22Rv1 (cell line): Measurements from ENCODE around the gene MYG1.

Experiments used
- H3K27ac ChIP-seq: fragments of 450-650 bp; 2 replicates; pipeline ENCODE4 v1.5.1; 2017
- ZFX ChIP-seq: fragments of 450-650 bp; IDR thresholded peaks from 2 replicates; pipeline ENCODE4 v1.6.1; 2017; ENCODE audit warnings: antibody characterized with exemption, borderline replicate concordance
- TF ChIP-seq, protein P1 (sequence below): fragments of 450-650 bp; IDR thresholded peaks from 2 replicates; pipeline ENCODE4 v1.5.1; 2017; ENCODE audit warnings: mild to moderate bottlenecking

MYG1 gene

DNA sequence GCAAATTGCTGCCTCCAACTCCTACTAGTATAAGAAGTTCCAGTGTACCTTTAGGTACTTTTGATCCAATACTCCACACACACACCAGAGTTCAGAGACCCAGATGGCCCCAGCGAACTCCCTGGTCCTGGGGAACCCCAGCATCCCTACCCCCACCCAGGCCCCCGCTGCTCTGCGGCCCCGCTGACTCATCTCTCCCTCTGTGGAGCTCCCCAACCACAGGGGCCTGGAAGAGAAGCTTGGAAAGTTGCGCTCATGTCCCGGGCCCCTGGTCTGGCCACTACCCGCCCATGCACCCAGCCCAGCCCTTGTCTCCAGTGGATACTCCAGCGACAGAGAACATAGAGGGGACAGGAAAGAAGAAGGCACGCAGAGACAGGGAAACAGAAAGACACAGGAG, 40.9 kb downstream of the MYG1 start:
- H3K27ac ChIP-seq, result no peak overlapping the region
- TF ChIP-seq, protein P1, sequence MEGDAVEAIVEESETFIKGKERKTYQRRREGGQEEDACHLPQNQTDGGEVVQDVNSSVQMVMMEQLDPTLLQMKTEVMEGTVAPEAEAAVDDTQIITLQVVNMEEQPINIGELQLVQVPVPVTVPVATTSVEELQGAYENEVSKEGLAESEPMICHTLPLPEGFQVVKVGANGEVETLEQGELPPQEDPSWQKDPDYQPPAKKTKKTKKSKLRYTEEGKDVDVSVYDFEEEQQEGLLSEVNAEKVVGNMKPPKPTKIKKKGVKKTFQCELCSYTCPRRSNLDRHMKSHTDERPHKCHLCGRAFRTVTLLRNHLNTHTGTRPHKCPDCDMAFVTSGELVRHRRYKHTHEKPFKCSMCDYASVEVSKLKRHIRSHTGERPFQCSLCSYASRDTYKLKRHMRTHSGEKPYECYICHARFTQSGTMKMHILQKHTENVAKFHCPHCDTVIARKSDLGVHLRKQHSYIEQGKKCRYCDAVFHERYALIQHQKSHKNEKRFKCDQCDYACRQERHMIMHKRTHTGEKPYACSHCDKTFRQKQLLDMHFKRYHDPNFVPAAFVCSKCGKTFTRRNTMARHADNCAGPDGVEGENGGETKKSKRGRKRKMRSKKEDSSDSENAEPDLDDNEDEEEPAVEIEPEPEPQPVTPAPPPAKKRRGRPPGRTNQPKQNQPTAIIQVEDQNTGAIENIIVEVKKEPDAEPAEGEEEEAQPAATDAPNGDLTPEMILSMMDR, result no peak
- TF ChIP-seq ZFX, result no peak

DNA sequence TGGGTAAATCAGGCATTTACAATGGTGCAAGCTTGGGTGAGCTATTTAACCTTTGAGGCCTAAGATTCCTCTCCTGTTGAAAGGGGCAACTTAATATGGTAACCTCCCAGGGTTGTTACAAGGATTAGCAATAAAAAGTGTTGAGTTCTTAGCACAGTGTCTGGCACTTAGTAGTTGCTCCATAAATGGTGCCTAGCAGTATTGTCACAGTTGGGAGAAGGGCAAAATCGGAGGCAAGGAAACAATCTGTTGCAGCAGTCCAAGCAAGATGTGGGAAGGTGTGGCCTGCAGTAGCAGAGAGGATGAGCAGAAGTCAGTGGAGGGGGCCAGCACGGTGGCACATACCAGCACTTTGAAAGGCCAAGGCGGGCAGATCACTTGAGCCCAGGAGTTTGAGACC, 44.0 kb downstream of the MYG1 start:
- no peak overlapping the region for H3K27ac ChIP-seq
- TF ChIP-seq, protein P1, result no peak
- TF ChIP-seq ZFX, result no peak

DNA sequence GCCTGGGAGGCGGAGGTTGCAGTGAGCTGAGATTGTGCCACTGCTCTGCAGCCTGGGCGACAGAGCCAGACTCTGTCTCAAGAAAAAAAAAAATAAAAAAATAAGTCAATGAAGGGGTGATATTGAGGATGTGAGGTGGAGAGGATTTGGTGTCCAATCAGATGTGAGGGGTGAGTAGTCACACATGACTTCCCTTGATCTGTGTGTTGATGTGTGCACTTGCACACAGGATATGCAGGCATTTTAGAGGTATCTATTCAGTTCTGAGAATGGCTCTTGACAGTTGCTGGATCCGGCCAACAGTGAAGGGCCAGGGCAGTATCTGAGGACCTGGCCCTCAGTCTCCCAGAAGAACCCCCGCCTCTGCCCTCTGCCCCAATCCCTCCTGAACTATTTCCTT, 44.5 kb downstream of the MYG1 start:
- TF ChIP-seq ZFX, result no peak
- TF ChIP-seq, protein P1, result no peak
- no peak overlapping the region for H3K27ac ChIP-seq

DNA sequence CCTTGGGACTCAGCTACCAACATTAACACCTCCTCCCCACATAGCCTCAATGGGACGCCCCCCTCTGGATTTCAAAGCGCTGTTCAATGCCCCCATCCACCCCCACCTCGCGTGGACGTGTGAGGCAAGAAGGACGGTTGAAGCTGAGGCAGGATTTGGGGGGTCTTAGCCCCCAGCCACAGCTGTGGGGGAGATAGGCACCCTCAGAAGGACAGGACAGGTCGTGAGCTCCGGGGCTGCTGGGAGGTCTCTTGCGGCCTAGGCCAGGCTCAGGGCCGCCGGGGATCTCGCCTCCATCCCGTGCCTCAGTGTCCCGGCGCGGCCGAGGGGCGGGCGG, 45.0 kb downstream of the MYG1 start:
- TF ChIP-seq, protein P1, result no peak
- no peak for TF ChIP-seq ZFX
- peak overlapping the region; percentile 46 for H3K27ac ChIP-seq

DNA sequence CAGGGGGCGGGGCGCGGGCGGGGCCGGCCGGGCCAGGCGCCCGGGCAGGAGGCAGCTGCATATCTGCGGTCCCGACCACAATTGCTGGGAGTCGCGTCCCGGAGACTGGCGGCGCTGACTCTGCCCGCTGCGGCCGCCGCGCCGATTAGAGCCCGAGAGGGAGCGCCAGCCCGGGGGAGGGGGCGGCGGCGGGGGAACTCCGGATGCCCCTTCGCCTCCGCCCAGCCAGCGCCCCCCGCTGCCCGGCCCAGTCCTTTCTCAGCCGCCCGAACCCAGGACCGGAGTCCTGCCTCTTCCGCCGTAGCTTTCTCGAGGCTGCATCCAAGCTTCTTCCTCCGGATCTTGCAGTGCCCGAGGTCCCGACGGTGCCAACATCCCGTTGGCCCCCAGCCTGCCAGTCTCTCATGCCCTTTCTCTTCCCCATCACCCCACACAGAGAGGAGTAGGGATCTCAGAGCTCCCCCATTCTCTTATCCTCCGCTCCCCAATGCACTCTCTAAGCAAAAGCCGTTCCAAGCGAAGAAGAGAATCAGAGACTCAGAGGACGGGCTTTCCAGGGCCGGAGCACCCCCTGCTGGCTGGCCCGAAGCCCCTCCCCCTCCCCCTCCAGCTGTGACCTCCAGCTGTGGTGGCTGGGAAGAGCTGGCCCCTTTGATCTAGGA, 45.5 kb downstream of the MYG1 start:
- TF ChIP-seq, protein P1, result peak; percentile 90
- no peak for TF ChIP-seq ZFX
- peak overlapping the region; percentile 46 for H3K27ac ChIP-seq

DNA sequence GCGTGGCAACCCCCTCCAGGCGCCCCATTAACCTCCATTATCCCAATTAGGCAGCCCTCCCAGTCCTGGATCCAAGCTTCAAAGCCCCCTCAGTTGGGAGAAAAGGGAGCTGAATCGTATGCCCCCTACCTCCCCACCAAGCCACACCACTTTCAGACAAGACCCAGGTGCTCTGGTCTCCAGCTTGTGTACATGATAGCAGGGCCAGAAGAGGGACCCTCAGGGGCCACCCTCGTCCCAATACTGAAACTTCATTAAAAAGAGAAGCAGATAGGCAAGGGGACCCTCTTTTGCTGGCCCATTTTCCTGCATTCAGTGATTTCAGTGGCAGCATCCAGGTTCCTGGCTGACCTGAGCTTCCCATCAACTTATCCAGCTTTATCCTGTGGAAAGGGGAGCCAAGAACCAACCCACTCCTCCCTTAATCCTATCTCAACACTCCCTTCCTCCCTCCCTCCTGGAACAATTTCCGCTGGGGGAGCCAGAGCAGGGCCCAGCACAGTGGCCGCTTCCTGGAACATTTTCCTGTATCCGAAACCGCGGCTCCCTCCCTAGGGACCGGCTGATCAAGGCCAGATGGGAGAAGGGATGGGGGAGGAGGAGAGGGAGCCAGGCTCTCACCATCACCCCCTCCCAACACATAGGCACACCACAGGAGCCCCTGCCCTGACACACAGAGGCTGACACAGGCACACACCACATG, 46.1 kb downstream of the MYG1 start:
- TF ChIP-seq, protein P1, result peak; percentile 47
- no peak for TF ChIP-seq ZFX
- H3K27ac ChIP-seq, result 0 out of 2 replicates have a peak overlapping the region, but pooled peaks have one; percentile 46

DNA sequence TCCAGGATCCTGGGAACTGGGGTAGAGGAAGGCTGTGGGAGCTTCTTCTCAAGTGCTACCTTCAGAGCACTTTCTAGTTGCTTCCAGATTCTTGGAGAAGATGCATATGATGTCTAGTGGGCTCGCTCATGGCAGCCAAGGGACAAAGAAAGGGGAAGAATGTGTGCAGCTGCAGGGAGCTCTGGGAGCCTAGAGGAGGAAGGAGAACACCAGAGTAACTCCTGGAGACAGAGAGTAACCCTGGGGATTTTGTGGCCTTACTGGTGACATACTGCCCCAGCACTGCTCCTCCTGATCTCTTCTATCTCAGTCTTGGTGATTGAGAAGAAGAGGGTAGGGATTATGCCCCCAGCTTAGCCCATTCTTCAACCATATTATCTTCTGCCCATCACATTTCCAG, 47.0 kb downstream of the MYG1 start:
- no peak for TF ChIP-seq ZFX
- TF ChIP-seq, protein P1, result no peak
- H3K27ac ChIP-seq, result no peak overlapping the region
